ENCODE results near the gene RGSL1.
A peak's percentile ranks its signal among the peaks of the same experiment; 100 is the strongest.

The RGSL1 gene

DNA sequence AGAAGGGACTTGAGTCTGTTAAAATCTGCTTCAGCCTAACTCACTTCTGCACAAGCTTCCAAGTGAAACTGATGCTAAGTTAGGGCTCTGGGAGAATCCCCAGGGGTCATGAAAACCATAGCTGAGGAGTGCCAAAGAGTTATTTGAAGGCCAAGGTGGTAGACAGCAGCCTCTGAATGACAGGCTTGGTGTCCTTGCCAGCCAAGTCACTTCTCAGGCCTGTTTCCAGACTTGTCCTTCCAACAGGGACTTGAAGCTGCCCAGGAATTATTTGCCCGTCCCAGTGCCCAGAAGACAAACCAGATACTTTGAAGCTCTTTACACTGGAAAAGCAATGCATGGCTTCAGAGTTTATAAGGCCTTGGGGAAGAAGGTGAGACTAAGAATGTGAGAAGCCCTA lies 105.5 kb downstream of the RGSL1 start:
- DNase-seq = no peak

DNA sequence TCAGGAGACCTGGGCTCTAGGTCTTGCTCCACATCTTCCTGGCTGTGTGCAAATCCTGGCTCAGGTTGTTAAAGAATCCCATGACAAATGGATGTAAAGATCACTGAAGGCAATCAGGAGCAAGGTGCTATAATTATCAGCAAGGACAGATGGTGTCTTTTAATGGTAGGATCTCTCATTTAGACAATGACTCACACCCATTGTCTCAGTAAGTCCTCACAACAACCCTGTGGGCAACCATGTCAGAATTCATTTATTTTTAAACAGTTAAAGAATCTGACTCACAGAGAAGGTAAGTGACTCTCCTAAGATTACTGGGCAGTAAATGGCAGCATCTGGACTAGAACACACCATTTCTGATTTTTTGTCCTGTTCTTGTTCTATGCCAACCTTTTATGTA lies 106.3 kb downstream of the RGSL1 start:
- DNase-seq = no peak

- no peak for DNase-seq
These were observed 110.5 kb downstream of the RGSL1 start for GRCh38 chr1:182560392-182560984.

GRCh38 chr1:182561456-182561855 lies 111.5 kb downstream of the RGSL1 start:
- no peak for DNase-seq

DNA sequence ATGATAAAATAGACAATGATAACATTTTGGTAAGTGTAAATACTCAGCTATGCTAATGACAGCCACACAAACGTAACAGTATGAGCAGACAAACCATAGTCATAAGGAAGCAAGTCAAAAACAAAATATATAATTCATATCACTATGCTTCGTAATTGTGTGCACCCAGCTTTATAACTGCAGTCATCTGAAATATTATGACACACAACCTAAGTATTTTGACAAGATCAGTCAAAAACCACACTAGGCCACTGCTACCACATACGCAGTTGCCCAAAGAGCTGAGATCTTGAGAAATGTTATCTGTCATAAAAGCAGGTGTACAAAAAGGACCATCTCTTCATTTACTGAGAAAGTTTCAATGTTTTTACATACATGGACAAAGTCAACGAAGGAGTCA lies 113.1 kb downstream of the RGSL1 start:
- no peak for DNase-seq

DNA sequence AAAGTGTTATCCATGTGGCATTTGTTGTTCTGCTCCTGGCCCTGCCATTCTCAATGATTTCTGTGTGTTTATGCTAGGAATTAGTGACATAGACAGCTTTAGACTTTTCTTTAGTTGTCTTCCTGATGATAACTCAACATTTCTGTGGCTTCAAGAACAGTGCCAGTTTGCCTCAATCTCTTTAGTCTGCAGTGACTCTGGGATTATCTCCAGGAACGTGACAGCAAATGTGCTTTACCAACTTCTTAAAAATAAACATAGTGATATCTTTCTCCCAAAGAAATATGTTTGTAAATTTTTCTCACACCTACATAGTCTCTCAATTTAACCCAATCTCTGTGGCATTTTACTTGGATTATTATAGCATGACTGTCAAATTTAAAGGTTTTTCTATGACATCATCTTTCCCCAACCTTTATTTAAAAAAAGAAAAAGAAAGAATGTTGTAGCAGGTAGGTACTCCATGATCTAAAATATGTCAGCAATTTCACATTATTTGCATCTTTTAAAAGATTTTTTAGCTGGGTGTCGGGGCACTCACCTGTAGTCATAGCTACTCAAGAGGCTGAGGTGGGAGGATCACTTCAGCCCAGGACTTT lies 114.6 kb downstream of the RGSL1 start:
- no peak for DNase-seq

DNA sequence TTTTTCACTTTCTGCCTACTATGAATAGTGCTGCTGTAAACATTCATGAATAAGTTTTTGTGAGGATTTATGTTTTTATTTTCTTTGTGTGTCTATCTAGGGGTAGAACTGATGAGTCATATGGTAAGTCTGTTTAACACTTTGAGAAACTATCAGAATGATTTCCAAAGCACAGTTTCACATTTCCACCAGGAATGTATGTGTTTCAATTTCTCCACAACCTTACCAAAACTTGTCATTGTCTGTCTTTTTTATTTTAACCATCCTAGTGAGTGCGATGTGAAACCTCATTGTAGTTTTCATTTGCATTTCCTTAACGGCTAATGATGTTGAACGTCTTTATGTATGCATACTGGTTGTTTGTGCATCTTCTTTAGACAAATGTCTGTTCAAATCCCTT lies 115.6 kb downstream of the RGSL1 start:
- no peak for DNase-seq

- DNase-seq = no peak
These were observed 117.7 kb downstream of the RGSL1 start for GRCh38 chr1:182567629-182568028.

DNA sequence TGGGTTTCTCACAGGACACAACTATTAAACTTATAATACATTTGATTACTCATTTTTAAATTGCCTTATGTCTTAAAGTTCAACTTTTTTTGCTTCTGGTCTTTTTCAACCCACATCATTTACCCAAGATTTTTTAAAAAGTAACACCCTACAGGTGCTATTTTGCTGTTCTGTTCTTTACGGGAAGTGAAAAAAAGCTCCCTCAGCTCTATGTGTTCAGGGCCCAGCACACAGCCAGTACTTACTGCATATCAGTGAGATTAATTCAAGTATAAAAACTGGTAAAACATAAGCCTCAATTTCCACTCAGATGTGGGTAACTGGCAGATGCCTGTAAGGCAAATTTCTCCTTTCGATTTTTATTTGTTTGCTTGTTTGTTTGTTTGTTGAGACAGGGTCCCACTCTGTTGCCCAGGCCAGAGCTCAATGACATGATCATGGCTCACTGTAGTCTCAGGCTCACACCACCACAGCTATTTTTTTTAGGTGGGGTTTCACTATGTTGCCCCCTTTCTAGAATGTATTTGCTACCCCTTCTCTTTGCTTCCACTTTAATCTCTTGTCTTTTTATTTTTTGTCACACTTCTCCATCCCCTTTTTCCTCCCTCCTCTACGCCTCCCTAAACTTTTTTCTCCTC lies 118.8 kb downstream of the RGSL1 start:
- DNase-seq = no peak

DNA sequence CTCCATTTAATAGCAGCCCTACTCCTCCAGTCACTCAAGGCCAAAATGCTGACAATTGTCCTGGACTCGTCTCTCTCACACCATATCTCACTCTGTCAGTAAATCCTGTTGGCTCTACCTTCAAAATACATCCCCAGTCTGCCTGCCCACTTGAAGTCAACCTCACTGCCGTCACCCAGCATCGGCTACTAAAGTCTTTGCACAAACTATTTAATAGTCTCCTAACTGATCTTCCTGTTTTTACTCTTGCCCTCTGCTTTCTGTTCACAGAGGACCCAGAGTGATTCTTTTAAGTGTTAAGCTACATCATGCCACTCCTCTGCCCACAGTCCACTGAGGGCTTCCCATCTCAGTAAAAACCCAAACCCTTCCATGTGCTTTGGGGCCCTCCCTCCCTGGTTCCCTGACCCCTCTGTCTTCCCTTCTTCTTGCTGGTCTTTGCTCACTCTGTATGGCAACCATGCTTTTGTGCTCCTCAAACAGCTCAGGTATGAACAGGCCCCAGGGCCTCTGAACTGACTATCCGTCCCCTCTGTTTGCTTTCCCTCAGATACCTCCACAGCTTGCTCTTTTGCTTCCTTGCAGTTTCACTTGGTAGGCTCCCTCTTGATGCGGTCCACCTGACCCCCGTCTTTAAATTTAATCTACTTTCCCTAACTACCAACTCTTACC lies 120.1 kb downstream of the RGSL1 start:
- DNase-seq = no peak

DNA sequence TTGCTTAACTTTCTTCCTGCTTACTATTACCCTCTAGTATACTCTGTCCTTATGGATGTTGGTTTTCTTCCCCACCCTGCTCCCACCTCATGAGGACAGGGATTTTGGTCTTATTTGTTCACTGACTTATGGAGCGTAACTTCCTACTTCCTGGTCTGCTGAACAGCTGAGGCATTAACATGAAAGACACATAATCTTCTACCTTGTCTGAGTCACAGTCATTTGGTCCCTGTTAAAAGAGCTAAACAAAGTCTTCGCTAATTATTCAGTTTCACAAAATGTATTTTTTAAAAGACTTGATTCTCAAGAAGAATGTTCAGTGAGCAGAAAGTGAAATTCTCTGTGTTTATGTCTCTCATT lies 120.6 kb downstream of the RGSL1 start:
- DNase-seq = no peak

DNA sequence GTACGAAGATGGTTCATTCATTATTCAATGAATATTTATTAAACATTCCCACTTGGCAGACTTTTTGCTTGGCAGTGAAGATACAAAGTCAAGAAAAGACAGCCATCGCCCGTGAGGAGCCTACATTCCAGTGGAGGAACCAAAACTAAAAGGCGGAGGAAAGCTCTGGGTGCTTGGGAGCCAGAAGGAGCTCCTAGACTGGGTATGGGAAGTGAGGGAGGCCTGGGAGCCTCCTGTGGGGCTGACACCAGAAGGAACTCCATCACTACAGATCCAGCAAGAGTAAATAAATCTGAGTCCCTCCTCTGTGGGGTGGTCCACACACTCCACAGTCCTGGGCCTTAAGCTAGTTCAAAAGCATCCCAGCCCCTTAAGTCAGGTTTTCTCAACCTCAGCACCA lies 124.2 kb downstream of the RGSL1 start:
- DNase-seq = no peak

GRCh38 chr1:182575540-182576149 lies 125.7 kb downstream of the RGSL1 start:
- DNase-seq = no peak

DNA sequence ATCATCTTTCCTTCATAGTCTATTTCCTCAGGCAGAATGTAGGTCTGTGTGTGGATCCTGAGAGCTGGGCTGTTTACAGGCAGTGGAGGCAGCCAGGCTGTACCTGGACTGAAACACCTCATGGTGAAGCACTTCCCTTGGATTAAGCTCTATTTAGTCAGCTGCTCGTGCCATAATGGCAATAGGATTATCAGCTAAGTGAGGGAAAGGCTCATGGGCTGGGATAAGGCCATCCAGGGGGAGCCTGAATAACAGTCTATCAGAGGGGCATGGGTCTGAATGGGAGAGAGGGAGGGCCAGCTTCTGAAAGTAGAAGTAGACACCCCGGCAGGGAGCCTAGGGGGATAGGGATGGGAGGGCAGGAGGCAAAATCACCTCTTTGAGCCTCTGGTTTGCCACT lies 130.8 kb downstream of the RGSL1 start:
- DNase-seq = no peak

- no peak for DNase-seq
These were observed 134.8 kb downstream of the RGSL1 start for GRCh38 chr1:182584746-182585145.

- no peak for DNase-seq
These were observed 136.4 kb downstream of the RGSL1 start for GRCh38 chr1:182586380-182586779.

GRCh38 chr1:182587093-182587492 lies 137.1 kb downstream of the RGSL1 start:
- DNase-seq = no peak

GRCh38 chr1:182587666-182588499 lies 137.9 kb downstream of the RGSL1 start:
- DNase-seq = no peak

DNA sequence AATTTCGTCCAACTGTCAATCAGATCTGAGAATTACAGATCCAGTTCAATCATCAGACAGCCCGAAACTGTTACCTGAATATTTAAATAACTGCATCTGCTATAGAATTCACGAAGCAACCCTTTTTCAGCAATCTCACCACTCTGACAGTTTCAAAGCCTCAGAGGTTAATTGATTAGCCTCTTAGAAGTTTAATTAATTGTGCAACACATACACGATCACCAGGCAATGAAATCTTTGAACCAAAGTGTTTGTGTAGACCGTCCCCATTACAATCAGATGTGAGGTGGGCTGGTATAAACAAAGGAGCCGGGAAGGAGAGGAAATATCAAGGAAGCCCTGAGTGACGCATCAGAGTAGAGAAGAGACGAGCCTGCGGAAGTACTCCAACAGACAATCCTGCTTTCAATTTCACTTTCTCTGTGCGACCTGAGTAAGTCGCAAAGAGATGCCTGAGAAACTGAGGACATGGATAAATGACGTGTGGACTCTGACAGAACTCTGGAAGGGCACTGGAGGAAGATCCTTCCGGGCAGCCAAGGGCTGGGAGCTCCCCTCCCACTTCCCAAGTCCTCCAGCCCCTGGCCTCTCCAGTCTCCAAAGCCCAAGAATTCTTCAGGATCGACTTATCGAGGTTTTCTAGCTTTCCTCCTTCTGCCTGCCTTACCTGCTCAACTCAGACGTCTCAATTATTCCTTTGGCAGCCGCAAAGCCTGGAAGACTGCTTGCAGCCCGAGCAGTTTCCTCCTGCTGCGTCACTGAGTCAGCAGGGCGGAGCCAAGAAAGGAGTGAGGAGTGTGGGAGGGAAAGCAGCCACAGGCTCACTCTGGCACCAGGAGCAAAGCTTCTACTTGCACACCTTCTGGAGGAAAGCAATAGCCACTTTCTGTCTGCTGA lies 138.8 kb downstream of the RGSL1 start, which contains the start of gene RNASEL:
Gene RNASEL (minus strand): TSS at position 757 of the 897 bp plus-strand sequence. CDS start 2,450 bp downstream, outside the sequence.
- peak; percentile 37 for DNase-seq

- DNase-seq = no peak
These were observed 139.6 kb downstream of the RGSL1 start for GRCh38 chr1:182589520-182589919.

- DNase-seq = no peak
These were observed 140.0 kb downstream of the RGSL1 start for GRCh38 chr1:182589931-182590330.

Measured in effector CD4-positive, alpha-beta T cell (primary cell).